Smooth muscle cell (in vitro differentiated cells): Measurements from ENCODE around the gene DISP2. TPM values are rescaled to one million over a fixed set of nuclear protein-coding genes. Genes with fewer than 3 reads are reported as not detected.

Source experiments
- DNase-seq: peaks from one replicate; lab custom pipeline; 2025; ENCODE audit not compliant: unreplicated experiment; lab: John Stamatoyannopoulos, UW
- H2AFZ ChIP-seq: fragments of 200-600 bp; sonication (generic); 2 replicates; pipeline ENCODE4 v1.6.0; 2016; ENCODE audit warnings: antibody characterized with exemption, low read depth, mild to moderate bottlenecking
- H3F3A ChIP-seq: fragments of 200-600 bp; sonication (generic); 2 replicates; pipeline ENCODE4 v1.6.0; 2017; ENCODE audit warnings: antibody characterized with exemption, low read depth
- H3K27ac ChIP-seq: fragments of 200-600 bp; sonication (generic); 2 replicates; pipeline ENCODE4 v1.5.1; 2016; ENCODE audit warnings: low read depth, mild to moderate bottlenecking
- H3K27me3 ChIP-seq: fragments of 200-600 bp; sonication (generic); 2 replicates; pipeline ENCODE4 v1.6.1; 2016; ENCODE audit warnings: low read depth, mild to moderate bottlenecking
- H3K36me3 ChIP-seq: fragments of 200-600 bp; sonication (generic); 2 replicates; pipeline ENCODE4 v1.5.1; 2016; ENCODE audit warnings: low read depth
- H3K4me1 ChIP-seq: fragments of 200-600 bp; sonication (generic); 2 replicates; pipeline ENCODE4 v1.5.1; 2016; ENCODE audit warnings: low read depth
- H3K4me2 ChIP-seq: fragments of 200-600 bp; sonication (generic); 2 replicates; pipeline ENCODE4 v1.6.0; 2016; ENCODE audit warnings: mild to moderate bottlenecking
- H3K4me3 ChIP-seq: fragments of 200-600 bp; sonication (generic); 2 replicates; pipeline ENCODE4 v1.5.1; 2016; ENCODE audit warnings: mild to moderate bottlenecking
- H3K79me2 ChIP-seq: fragments of 200-600 bp; sonication (generic); 2 replicates; pipeline ENCODE4 v1.6.0; 2016; ENCODE audit warnings: low read depth, mild to moderate bottlenecking
- H3K9ac ChIP-seq: fragments of 200-600 bp; sonication (generic); 2 replicates; pipeline ENCODE4 v1.6.0; 2016; ENCODE audit warnings: low read depth
- H3K9me3 ChIP-seq: fragments of 200-600 bp; sonication (generic); replicated peaks from 2 replicates; pipeline ENCODE4 v1.5.1; 2016; ENCODE audit warnings: low read depth
- H4K20me1 ChIP-seq: fragments of 200-600 bp; sonication (generic); 2 replicates; pipeline ENCODE4 v1.6.0; 2016; ENCODE audit warnings: low read depth
- WGBS: methylation state at CpG from one replicate; pipeline ENCODE4 v1.1.7; 2016; ENCODE audit warnings: low lambda C conversion rate; 5-methylcytosine and 5-hydroxymethylcytosine counted together
- polyA plus RNA-seq: library from polyadenylated mRNA; unstranded; fragments of >200 nt; fragmentation: Nextera tagmentation; extraction: Ambion mirVana; gene quantifications from 2 replicates; pipeline ENCODE4 v1.2.1, GENCODE V29; 2016
- total RNA-seq: library from RNA; depleted of rRNA; stranded (reverse); fragments of >200 nt; gene quantifications from 2 replicates; pipeline ENCODE4 v1.2.3, GENCODE V29; 2014
- TF ChIP-seq, protein P1 (sequence below): fragments of 200-600 bp; sonication (generic); IDR thresholded peaks from 2 replicates; pipeline ENCODE4 v1.5.1; 2017; ENCODE audit warnings: borderline replicate concordance, mild to moderate bottlenecking, antibody characterized with exemption; ENCODE audit not compliant: insufficient read depth, poor library complexity, severe bottlenecking

DISP2 gene
- total and polyA plus RNA-seq, 2 experiments from 2014 or later: 0.46 to 0.58 TPM

DNA sequence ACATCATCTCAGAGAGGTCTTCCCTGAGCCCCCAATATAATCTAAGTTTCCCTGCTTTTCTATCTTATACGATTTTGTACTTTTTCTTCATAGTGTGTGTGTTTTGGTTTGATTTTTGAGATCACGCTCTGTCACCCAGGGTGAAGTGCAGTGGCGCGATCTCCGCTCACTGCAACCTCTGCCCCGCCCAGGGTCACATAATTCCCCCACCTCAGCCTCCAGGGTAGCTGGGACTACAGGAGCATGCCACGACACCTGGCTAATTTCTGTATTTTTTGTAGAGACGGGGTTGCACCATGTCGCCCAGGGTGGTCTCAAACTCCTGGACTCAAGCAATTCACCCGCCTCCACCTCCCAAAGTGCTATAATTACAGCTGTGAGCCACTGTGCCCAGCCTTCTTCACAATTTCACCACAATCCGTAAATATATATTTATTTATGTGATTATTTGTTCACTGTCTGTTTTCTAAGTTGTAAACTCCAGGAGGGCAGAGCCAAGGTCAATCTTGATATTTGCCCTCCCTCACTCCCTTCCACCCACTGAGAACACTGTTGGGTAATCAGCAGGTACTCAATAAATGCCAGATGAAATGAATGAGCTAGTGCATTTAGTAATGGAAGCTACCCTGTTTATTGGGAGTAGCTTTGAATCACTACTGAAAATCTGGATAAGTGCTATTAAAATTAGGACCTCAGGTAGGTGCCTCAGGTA lies 24.0 kb downstream of the DISP2 start:
- Histone ChIP-seq H4K20me1 (no peaks in the 10 kb centered on the region), H3K27me3 (no peaks in the 10 kb centered on the region)

DNA sequence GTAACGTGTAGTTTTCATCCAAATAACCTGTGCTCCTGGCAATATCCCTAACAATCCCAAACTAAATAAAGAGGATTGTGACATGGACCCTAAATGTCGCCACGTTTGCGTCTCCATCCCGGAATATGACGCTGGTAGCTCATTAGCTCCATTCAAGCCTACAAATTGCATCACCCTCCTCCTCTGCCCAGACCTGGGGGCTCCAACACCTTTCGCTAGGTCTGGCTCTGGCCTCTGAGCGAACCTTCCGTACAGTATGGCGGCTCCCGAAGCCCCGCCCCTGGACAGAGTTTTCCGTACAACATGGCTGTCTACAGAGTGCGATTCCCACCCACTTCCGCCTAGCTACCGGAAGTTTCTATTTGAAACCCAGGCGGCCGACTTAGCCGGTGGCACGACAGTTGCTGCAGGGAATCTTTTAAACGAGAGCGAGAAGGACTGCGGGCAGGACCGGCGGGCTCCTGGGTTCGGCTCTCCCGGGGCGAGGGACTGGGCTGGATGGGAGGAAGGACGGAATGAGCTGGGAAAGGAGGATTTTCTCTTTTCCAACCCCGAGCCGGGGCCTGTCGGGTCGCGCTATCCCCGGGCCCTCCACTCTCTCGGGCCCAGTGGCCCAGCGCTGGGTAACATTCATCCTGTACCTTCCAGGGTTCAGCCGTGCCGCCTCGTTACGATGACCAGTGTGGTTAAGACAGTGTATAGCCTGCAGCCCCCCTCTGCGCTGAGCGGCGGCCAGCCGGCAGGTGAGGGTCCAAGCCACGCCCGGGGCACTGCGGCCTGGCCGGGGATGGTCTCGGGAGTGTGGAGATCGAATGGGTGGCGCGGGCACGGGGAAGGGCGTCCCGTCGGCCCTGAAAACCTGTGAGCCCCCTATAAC lies 24.8 kb downstream of the DISP2 start, which contains the start of gene KNSTRN:
Gene KNSTRN (plus strand): TSS at position 142 of the 877 bp plus-strand sequence. CDS start 115 bp downstream, at position 257.
- H3K36me3 ChIP-seq: peaks cover 7% of the 10 kb centered on the region
- 3% methylated on average over 56 of the region's 57 CpGs for WGBS

More for the DNA sequence above, 24.0 kb downstream of the DISP2 start:
- Histone ChIP-seq H3K4me2 (peak overlapping the region; percentile 84), H3F3A (no peaks in the 10 kb centered on the region), H3K9me3 (no peaks in the 10 kb centered on the region), H3K79me2 (peaks cover 22% of the 10 kb centered on the region), H2AFZ (peak overlapping the region; percentile 94), H3K36me3 (peaks cover 3% of the 10 kb centered on the region), H3K4me1 (peaks cover 5% of the 10 kb centered on the region), H3K9ac (no peak overlapping the region), H3K27ac (no peak overlapping the region), H3K4me3 (no peak overlapping the region)
- no peak for DNase-seq
- TF ChIP-seq, protein P1, sequence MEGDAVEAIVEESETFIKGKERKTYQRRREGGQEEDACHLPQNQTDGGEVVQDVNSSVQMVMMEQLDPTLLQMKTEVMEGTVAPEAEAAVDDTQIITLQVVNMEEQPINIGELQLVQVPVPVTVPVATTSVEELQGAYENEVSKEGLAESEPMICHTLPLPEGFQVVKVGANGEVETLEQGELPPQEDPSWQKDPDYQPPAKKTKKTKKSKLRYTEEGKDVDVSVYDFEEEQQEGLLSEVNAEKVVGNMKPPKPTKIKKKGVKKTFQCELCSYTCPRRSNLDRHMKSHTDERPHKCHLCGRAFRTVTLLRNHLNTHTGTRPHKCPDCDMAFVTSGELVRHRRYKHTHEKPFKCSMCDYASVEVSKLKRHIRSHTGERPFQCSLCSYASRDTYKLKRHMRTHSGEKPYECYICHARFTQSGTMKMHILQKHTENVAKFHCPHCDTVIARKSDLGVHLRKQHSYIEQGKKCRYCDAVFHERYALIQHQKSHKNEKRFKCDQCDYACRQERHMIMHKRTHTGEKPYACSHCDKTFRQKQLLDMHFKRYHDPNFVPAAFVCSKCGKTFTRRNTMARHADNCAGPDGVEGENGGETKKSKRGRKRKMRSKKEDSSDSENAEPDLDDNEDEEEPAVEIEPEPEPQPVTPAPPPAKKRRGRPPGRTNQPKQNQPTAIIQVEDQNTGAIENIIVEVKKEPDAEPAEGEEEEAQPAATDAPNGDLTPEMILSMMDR: no peak
- 91% methylated on average over 11 of the region's 11 CpGs for WGBS

GRCh38 chr15:40386480-40386879 lies 28.5 kb downstream of the DISP2 start:
- no peaks in the 10 kb centered on the region for H3K9me3 ChIP-seq
- no peak overlapping the region for H2AFZ ChIP-seq
- H3K27me3 ChIP-seq: no peaks in the 10 kb centered on the region
- H3K4me1 ChIP-seq: peaks cover 5% of the 10 kb centered on the region
- no peak for DNase-seq
- TF ChIP-seq, protein P1: no peak
- peaks cover 22% of the 10 kb centered on the region for H3K79me2 ChIP-seq
- no peaks in the 10 kb centered on the region for H4K20me1 ChIP-seq
- no peaks in the 10 kb centered on the region for H3F3A ChIP-seq
- H3K36me3 ChIP-seq: peaks cover 9% of the 10 kb centered on the region
- H3K4me2 ChIP-seq: no peak overlapping the region
- no peak overlapping the region for H3K9ac ChIP-seq
- H3K27ac ChIP-seq: no peak overlapping the region
- no peak overlapping the region for H3K4me3 ChIP-seq
- 99% methylated on average over 3 of the region's 3 CpGs for WGBS

More for the DNA sequence above, 24.8 kb downstream of the DISP2 start, which contains the start of gene KNSTRN:
- Histone ChIP-seq H3K9ac (peak within 1 kb of the TSS; percentile 83), H3K27ac (no peak within 1 kb of the TSS), H2AFZ (peak within 1 kb of the TSS; percentile 94), H3F3A (no peaks in the 10 kb centered on the region), H4K20me1 (no peaks in the 10 kb centered on the region), H3K27me3 (no peaks in the 10 kb centered on the region), H3K9me3 (no peaks in the 10 kb centered on the region), H3K79me2 (peaks cover 22% of the 10 kb centered on the region), H3K4me2 (peak within 1 kb of the TSS; percentile 84), H3K4me3 (peak within 1 kb of the TSS; percentile 84), H3K4me1 (peaks cover 5% of the 10 kb centered on the region)
- TF ChIP-seq, protein P1: no peak
- DNase-seq: peak; percentile 45
